ENCODE data around the gene LETM1.

DNA sequence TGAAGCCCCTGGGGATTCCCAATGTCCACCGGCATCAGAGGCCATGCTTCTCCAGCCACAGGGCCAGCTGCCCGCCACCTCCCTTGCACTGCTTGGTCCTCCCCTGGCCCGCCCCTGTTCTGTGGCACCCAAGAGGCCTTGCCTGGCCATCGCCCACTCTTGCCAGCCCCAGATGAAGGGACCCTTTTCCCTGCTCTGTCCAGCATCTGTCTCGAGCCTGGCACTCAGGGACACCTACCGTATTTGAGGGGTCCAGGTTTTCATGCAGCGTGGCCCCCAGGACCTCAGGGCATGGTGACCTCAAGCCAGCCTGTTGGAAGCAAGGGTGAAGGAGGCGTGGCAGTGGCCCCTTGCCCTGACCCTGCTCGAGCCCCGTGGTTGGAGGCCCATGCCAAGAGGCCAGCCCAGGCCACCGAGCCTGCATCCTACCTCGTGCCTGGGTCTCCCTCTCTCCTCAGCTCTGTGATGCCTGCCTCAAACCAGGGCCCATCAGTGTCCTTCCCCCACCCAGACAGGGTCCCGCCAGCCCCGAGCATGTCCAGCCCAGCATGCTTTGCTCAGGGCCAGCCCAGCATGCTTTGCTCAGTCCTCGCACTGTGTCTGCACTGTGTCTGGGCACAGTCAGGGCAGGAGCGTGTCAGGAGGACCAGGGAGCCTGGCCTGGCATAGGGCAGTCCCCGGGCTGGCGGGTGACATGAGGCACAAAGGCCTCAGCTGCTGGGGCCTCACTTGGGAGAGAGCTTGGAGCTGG lies 77.1 kb downstream of the LETM1 start:
- TF ChIP-seq POLR2A (IDR thresholded peaks at IDR 0.05) (no peak), CTCF (IDR thresholded peaks at IDR 0.05) (no peak)
